ENCODE data around the gene KRT7. TPM values are rescaled to one million over a fixed set of nuclear protein-coding genes. Genes with fewer than 3 reads are reported as not detected.

The KRT7 gene
- total and polyA plus RNA-seq, 8 donors, result 15.2 to 1,968 (median 28.2) TPM

- ATAC-seq (peak; percentile 10), DNase-seq (peak in 1 of 4 donors; percentile 79)
- peaks cover 0 to 23% of the 10 kb centered on the region in 2 donors for H3K4me1 ChIP-seq
- H3K4me3 ChIP-seq, result no peak overlapping the region
- no peaks in the 10 kb centered on the region for H3K9me3 ChIP-seq
- intact Hi-C loops (cut with DNase I), result no loop called here
- H3K36me3 ChIP-seq, result no peaks in the 10 kb centered on the region
- no peak for TF ChIP-seq CTCF (IDR thresholded peaks at IDR 0.05)
- peaks cover 0 to 17% of the 10 kb centered on the region in 2 donors for H3K27me3 ChIP-seq
- no peak overlapping the region for H3K27ac ChIP-seq
Measured at GRCh38 chr12:52215587-52216031, 17.4 kb upstream of the KRT7 start.

- H3K27ac ChIP-seq, result no peak overlapping the region
- intact Hi-C loops (cut with DNase I), result no loop called here
- H3K4me1 ChIP-seq, result peaks cover 0 to 23% of the 10 kb centered on the region in 2 donors
- no peak overlapping the region for H3K4me3 ChIP-seq
- no peaks in the 10 kb centered on the region for H3K36me3 ChIP-seq
- no peaks in the 10 kb centered on the region for H3K9me3 ChIP-seq
- ATAC-seq (no peak), DNase-seq (no peak)
- TF ChIP-seq CTCF (IDR thresholded peaks at IDR 0.05), result no peak
- peaks cover 0 to 18% of the 10 kb centered on the region in 2 donors for H3K27me3 ChIP-seq
Measured at GRCh38 chr12:52216100-52216499, 16.9 kb upstream of the KRT7 start.

- H3K27me3 ChIP-seq, result peaks cover 0 to 21% of the 10 kb centered on the region in 2 donors
- intact Hi-C loops (cut with DNase I), result no loop called here
- DNase-seq (peak in 1 of 4 donors; percentile 28), ATAC-seq (no peak)
- TF ChIP-seq CTCF (IDR thresholded peaks at IDR 0.05), result no peak
- no peak overlapping the region for H3K27ac ChIP-seq
- H3K36me3 ChIP-seq, result no peaks in the 10 kb centered on the region
- no peak overlapping the region for H3K4me3 ChIP-seq
- H3K4me1 ChIP-seq, result peaks cover 0 to 27% of the 10 kb centered on the region in 2 donors
- no peaks in the 10 kb centered on the region for H3K9me3 ChIP-seq
Measured at GRCh38 chr12:52216807-52217206, 16.2 kb upstream of the KRT7 start.

- no peak for TF ChIP-seq CTCF (IDR thresholded peaks at IDR 0.05)
- intact Hi-C loops (cut with DNase I), result no loop called here
- Histone ChIP-seq H3K4me3 (no peak overlapping the region), H3K27ac (no peak overlapping the region), H3K4me1 (peaks cover 0 to 31% of the 10 kb centered on the region in 2 donors), H3K36me3 (no peaks in the 10 kb centered on the region), H3K9me3 (no peaks in the 10 kb centered on the region), H3K27me3 (peaks cover 0 to 25% of the 10 kb centered on the region in 2 donors)
- peak; percentile 47 to 93 (median 84) for DNase-seq
- ATAC-seq, result peak; percentile 59
Measured at GRCh38 chr12:52217223-52217622, 15.8 kb upstream of the KRT7 start.

DNA sequence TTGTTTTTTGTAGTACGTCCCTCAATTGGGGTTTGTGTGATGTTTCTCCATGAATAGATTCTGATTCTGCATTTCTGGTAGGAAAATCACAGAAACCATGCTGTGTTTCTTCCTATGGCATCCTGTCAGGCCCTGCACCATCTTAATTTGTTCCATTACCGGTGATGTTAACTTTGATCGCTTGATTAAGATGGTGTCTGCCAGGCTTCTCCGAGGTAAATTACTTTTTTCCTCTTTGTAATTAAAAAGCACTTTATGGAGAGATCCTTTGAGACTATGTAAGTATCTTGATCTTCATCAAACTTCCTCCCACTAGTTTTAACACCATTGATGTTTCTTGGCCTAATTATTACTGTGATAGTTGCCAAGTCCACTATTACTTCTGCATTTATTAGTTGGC is 15.0 kb upstream of the KRT7 start:
- intact Hi-C loops (cut with DNase I), result no loop called here
- no peaks in the 10 kb centered on the region for H3K9me3 ChIP-seq
- H3K36me3 ChIP-seq, result no peaks in the 10 kb centered on the region
- ATAC-seq (no peak), DNase-seq (no peak)
- no peak for TF ChIP-seq CTCF (IDR thresholded peaks at IDR 0.05)
- peaks cover 0 to 26% of the 10 kb centered on the region in 2 donors for H3K27me3 ChIP-seq
- peaks cover 0 to 34% of the 10 kb centered on the region in 2 donors for H3K4me1 ChIP-seq
- no peak overlapping the region for H3K4me3 ChIP-seq
- H3K27ac ChIP-seq, result no peak overlapping the region

All from left lung (tissue), 10 donors.